H1 (cell line): ENCODE data around the gene ABTB1.

ENCODE experiments used
- BACH1 ChIP-seq: IDR thresholded peaks from 2 replicates; pipeline ENCODE4 v1.6.1; 2012; ENCODE audit warnings: low read length, improper control_type of control experiment
- CHD7 ChIP-seq: fragments of 300-600 bp; sonication (generic); IDR thresholded peaks from 2 replicates; pipeline ENCODE4 v1.7.1; 2012; ENCODE audit warnings: low read length, moderate library complexity, mild to moderate bottlenecking, inconsistent platforms; ENCODE audit not compliant: insufficient replicate concordance
- CTCF ChIP-seq, 3 experiments: IDR thresholded peaks; 1 replicate in 2 of 3; 2 replicates in 1 of 3; pipeline versions ENCODE4 v1.5.1 to v1.6.1; 2011; ENCODE audit warnings: low read length in 3 of 3, mild to moderate bottlenecking in 3 of 3, inconsistent platforms in 2 of 3, low read depth in 1 of 3, moderate library complexity in 1 of 3; ENCODE audit not compliant: insufficient read depth in 1 of 3; ENCODE audit errors: control extremely low read depth in 1 of 3
- EP300 ChIP-seq, 2 experiments: IDR thresholded peaks; 1 replicate in 1 of 2; 2 replicates in 1 of 2; pipeline ENCODE4 v1.6.1; 2011 to 2012; ENCODE audit warnings: low read depth in 2 of 2, low read length in 2 of 2, mild to moderate bottlenecking in 2 of 2, borderline replicate concordance in 1 of 2, inconsistent platforms in 1 of 2, moderate library complexity in 1 of 2
- MAFK ChIP-seq: IDR thresholded peaks from 2 replicates; pipeline ENCODE4 v1.6.1; 2012; ENCODE audit warnings: low read depth, mild to moderate bottlenecking, improper control_type of control experiment, low read length
- NRF1 ChIP-seq: IDR thresholded peaks from 2 replicates; pipeline ENCODE4 v1.6.1; 2011; ENCODE audit warnings: mild to moderate bottlenecking, low read depth, low read length, improper control_type of control experiment
- POLR2AphosphoS5 ChIP-seq: IDR thresholded peaks from 2 replicates; pipeline ENCODE4 v1.6.1; 2011; ENCODE audit warnings: low read depth, low read length
- POU5F1 ChIP-seq: IDR thresholded peaks from 2 replicates; pipeline ENCODE4 v1.6.1; 2011; ENCODE audit warnings: low read depth, mild to moderate bottlenecking, low read length, moderate library complexity
- RAD21 ChIP-seq, 2 experiments: IDR thresholded peaks in 1 of 2; conservative IDR thresholded peaks in 1 of 2; 2 replicates each; pipeline ENCODE4 v1.6.1; 2011; ENCODE audit warnings: low read depth in 2 of 2, low read length in 2 of 2, improper control_type of control experiment in 1 of 2, inconsistent platforms in 1 of 2, mild to moderate bottlenecking in 1 of 2, moderate library complexity in 1 of 2

GRCh38 chr3:127647166-127647844, 25.4 kb upstream of the ABTB1 start:
- no peak for TF ChIP-seq RAD21 (IDR thresholded peaks at IDR 0.05 in 1 of 2, conservative IDR thresholded peaks at IDR 0.05 in 1 of 2; ENCODE audit: low read depth in 2 of 2, low read length in 2 of 2)
- no peak for TF ChIP-seq CTCF (IDR thresholded peaks at IDR 0.05; ENCODE audit: control extremely low read depth in 1 of 3, insufficient read depth in 1 of 3, low read depth in 1 of 3, low read length in 3 of 3)
- no peak for TF ChIP-seq POLR2AphosphoS5
- TF ChIP-seq BACH1: no peak
- TF ChIP-seq MAFK: no peak
- TF ChIP-seq NRF1: no peak
- TF ChIP-seq POU5F1: no peak
- no peak for TF ChIP-seq CHD7
- TF ChIP-seq EP300 (IDR thresholded peaks at IDR 0.05; ENCODE audit: borderline replicate concordance in 1 of 2, low read depth in 2 of 2, low read length in 2 of 2): no peak
